SU-DHL-6 (cell line): ENCODE measurements around the gene TULP4.

Experiments used
- CTCF ChIP-seq: fragments of 200-600 bp; sonication (generic); IDR thresholded peaks from one replicate; pipeline ENCODE4 v1.5.1; 2017; ENCODE audit warnings: antibody characterized with exemption, mild to moderate bottlenecking, low read length, moderate library complexity; ENCODE audit not compliant: insufficient read depth, poor library complexity, severe bottlenecking
- EZH2phosphoT487 ChIP-seq: fragments of 200-600 bp; sonication (generic), shearing (Covaris generic); conservative IDR thresholded peaks from 2 replicates; pipeline ENCODE4 v1.6.1; 2018; ENCODE audit warnings: mild to moderate bottlenecking, antibody characterized with exemption, low read length, moderate library complexity, mixed read lengths

DNA sequence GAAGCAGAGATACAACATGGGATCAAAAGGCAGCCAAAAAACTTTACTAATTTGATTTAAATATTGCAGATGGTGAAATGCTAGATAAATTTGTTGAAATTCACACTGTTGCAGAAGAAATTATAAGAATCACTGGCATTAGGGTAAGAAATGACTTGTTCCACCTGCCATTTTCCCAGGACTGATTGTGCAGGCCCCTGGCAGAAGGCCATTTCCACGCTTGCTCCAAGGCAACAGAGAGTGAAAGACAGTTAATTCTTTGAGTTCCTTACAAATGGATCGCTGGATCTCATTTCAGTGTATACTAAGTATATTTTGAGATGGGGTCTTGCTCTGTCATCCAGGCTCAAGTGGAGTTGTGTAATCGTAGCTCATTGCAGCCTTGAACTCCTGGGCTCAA lies 180.6 kb downstream of the TULP4 start:
- TF ChIP-seq CTCF: no peak
- no peak for TF ChIP-seq EZH2phosphoT487
